Inflammatory macrophage (primary cell): ENCODE measurements around the gene C2CD2.

ENCODE experiments used
- DNase-seq, 2 donors: peaks; one replicate each; pipeline ENCODE4 v3.0.0-alpha.2; 2020 to 2022

C2CD2 gene

DNA sequence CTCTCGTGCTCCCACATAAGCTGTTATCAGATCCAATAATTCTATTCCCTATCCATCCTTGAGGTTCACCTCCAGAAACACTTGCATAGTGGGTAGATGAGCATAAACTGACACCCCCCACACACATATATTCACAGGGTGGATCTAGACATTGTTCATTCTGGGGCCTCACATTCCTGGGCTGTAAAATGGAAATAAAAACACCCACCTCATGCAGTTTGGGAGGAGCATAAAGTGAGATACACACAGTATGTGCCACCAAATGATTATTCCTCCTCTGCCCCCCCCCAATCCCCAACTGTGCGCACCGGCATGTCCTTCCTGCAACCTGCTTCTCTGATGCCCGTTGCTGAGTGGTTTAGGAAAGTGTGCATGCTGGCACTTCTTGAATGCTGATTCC lies 92.6 kb downstream of the C2CD2 start:
- DNase-seq: no peak

DNA sequence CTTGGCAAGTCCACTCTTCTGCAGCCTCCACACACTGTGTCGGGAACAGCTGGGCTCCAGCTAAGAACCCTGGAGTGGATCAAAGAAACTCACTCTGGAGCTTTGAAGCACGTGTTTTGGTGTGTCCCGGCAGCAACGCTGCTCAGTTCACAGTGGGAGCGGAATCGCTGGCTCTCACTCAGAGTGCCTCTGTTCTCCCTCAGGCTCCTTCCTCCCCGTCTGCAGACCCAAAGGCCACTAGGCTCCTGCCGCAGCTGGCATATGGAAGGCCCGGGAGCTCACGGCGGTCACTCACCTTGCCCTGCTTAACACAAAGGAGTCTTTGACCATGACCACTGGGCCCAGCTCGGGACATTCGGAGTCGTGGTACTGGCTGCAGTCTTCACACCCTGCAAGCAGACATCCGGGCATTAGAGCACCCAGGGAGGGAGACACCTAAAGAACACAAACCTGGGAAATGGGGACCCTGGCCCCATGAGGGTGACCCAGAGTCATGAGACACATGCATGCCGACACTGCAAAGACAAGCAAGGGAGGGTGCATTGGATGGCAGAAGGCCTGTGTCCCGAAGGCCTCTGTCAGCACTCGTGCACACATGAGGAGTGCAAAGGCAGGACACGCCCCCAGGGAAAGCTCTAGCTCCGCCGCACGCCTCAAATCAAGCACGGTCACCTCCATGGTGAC lies 94.4 kb downstream of the C2CD2 start:
- no peak for DNase-seq

DNA sequence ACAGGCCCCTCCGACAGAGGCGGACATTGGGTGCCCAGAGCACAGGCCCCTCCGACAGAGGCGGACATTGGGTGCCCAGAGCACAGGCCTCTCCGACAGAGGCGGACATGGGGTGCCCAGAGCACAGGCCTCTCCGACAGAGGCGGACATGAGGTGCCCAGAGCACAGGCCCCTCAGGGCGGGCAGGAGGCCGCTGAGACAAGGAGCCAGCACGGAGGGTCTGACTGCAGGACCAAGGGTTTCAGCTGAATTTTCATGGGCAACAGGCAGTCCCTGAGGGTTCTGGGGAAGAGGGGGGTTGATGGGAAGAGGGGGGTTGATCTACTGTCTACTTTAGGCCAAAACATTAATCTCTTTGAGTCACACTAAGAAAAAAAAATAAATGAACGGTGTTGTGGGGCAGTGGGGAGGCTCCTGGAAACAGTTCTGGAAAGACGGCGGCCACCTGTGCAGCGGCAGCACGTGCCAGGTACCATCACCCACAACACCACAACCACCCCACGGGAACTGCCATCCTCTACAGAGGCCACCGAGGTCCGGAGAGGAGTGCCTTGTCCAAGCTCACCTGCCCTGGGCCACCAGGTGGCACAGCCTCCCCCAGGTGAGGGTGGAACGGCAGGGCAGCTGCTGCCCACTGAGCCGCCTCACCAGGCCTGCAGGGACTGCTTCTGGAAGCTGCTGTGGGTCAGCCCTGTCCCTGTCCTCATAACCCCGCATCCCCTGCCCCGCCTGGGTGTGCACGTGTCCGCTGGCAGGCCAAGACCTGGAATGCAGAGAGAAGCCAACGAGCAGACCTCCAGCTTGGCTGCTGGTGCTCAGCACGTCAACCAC lies 95.1 kb downstream of the C2CD2 start:
- no peak for DNase-seq

DNA sequence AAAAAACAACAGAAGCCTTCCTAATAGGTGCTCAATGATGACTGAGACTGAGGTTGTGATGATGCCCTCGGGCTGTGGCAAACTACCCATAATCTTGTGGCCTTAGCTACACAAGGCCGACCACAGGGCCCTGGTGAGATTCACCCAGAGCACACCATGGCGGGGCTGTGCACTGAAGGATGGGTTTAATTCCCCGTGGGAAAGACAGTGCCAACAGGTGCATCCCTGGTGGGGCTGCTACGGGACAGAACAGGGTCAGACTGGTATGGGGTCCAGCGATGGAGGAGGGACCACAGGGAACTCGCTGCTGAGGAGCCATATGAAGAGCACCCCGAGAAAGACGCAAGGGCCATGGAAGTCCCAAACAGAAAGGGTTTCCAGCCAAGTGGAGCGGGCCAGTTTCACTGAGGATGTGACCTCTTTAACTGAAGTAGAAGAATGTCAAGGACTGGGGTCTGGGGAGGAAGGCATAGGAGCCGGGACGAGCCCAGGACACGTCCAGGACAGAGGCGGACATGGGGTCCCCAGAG lies 96.0 kb downstream of the C2CD2 start:
- DNase-seq: no peak

DNA sequence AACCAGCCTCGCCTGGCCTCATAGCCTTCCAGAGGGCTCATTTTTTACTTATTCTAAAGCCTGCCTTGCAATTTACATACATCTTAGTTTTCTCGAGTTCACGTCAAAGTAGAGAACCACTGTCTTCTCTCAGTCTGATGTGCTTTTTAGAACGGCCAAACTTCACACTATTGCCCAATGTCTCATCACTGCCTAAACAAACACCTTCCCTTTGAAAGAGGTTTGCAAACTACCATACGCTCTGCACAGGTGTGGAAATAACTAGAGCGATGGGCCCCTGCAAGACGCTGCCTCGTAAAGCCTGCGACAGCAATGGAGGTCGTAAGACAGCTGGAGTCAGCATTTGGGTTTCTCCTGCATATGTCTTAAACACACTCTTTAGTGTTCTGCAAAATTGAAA lies 97.2 kb downstream of the C2CD2 start:
- DNase-seq: no peak

DNA sequence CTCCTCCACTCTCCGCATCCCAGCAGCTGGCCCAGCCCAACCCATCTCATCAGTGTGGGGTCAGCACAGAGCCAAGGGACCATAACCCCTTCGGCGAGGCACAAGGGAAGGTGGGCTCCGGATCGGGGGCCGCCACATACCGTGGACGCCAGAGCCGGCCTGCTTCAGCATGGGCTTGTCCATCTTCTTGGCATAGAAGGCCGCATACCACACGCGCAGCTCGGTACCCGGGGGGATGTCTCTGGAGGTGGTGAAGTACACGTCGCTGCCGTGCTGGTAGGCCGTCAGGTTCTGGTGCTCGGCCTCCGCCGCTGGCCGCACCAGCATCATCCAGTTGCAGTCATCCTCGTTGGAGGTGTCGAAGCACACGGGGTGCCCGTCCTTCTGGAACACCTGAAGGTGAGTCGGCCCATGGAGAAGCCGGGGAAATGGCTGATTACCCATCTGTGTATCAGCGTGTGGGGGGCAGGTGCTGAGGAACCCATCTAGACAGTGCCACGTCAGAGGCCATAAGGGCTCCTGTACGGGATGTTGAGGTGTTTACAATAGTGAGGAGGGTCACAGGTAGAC lies 99.3 kb downstream of the C2CD2 start:
- no peak for DNase-seq

DNA sequence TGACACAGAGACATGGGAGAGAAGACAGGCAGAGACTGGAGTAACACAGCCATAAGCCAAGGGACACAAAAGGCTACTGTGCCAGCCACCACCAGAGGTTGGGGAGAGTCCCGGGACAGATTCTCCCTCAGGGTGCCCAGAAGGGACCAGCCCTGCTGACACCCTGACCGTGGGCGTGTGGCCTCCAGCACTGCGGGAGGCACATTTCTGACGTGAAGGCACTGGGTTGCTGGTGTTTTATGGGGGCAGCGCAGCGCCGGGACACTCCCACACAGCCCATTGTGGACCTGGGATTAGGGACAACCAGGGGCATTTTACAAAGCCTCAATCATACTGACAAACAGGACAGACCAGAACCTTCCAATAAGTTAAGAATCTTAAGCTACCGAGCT lies 100.9 kb downstream of the C2CD2 start:
- no peak for DNase-seq

DNA sequence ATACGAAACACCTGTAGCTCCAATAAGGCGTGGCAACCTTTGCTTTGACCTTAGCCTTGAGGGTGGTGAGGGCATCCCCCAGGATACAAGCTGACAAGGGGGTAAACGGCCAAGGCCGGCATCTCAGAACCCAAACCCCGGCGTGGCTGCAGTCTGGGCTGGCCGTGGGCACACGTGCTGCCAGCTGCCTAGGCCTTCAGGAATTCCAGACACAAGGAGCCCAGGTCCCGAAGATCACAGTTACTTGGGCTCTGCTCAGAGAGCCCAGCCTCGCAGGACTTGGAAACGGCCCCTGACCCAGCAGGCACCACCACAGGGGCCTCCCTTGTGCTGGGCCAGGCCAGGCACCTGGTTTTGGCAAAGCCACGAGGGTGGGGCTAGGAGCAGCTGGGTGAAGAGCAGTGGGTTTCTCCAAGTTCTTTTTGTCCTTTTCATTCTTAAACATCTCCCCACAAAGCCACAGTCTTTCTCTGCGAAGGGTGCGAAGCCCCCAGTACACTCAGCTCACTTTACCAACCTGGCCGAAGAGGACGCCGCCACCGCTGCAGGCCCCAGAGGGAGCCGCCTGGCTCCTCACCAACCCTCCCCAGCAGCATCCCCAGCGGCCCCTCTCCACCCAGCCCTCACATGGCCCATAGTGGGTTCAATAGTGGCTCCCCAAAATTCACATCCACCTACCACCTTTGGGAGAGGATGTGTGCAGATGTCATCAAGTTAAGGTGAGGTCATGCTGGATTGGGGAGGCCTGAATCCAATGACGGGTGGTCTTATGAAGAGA lies 101.5 kb downstream of the C2CD2 start:
- no peak for DNase-seq

DNA sequence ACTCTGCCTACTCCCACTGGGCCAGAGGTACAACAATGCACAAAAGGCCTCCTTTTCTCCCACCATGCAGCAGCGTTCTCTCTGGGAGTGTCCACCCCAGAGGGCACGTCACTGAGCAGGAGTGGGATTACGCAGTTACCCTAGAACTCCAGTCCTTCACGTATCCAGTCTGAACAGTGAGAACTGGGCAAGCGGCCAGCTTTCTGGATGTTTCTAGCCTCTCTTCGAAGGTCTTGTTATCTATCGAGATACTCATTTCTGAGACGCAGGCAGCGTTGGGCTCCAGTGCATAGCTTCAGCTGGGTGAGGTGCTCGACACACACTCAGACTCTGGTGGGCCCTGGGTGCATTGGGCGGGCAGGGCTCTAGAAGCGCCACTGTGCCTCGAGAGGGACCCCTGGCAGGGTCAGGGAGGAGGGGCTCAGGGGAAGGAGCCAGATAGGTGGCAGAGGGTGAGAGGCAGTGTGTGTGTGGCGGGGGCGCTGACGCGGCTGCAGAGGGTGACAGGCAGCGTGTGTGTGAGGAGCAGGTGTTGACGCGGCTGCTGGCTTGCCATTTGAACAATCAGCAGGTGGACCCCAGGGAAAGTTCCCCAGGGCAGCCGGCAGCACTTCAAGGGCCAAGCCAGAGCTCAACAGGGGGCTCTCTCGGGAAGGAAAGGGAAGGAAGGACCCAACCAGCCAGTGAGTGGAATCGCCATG lies 102.6 kb downstream of the C2CD2 start:
- DNase-seq: no peak

DNA sequence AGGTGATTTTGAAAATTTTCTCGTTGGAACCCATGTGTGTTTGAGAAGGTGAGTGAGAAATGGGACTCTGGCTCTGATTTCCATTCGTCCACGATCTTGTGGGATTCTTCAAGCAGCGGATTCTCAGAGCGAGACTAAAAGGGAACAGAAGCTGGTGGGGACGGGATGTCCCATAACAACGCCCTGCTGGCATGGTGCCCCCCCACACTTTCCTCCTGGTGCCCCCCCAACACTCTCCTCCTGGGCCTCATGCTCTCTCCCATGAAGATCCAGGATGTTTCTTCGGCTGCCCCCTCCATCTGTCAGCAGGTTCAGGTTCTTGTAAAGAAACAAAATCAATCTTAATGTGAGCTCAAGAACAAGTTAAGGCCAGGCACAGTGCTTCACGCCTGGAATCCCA lies 103.7 kb downstream of the C2CD2 start:
- no peak for DNase-seq

DNA sequence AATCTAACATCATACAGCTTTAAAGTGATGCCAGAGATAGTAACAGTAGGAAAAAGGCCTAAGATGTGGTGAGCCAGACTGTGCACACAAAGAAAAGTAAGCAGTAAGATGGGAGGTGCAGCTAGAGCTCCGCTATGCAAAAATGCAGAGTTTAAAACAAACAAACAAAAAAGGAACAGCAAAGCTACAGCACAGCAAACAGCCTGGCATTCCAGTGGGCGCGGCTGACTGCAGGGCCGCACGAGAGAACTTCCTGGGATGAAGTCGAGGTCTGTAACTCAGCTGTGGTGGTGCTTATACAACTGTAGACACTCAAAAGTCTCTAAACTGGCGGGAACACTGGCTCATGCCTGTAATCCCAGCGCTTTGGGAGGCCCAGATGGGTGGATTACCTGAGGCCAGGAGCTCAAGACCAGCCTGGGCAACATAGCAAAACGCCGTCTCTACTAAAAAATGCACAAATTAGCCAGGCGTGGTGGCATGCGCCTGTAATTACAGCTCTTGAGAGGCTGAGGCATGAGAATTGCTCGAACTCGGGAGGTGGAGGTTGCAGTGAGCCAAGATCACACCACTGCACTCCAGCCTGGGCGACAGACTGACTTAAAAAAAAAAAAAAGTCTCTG lies 104.7 kb downstream of the C2CD2 start:
- no peak for DNase-seq

DNA sequence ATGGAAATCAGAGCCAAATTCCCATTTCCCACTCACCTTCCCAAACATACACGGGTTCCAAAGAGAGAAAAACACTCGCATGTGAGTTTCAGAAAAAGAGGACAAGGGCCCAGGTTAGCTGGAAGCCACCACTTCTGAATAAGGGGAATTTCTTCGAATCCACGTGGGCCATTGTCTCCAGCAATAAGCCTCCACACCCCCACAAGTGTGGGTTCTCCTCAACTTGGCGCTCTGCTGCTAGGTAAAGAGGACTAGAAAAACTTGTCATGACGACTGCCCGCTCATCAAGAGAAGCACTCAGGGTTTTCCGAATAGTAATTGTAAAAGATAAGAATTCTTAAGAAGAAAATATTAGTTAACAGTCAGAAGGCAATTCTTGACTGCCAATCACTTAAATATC lies 105.3 kb downstream of the C2CD2 start:
- DNase-seq: no peak

DNA sequence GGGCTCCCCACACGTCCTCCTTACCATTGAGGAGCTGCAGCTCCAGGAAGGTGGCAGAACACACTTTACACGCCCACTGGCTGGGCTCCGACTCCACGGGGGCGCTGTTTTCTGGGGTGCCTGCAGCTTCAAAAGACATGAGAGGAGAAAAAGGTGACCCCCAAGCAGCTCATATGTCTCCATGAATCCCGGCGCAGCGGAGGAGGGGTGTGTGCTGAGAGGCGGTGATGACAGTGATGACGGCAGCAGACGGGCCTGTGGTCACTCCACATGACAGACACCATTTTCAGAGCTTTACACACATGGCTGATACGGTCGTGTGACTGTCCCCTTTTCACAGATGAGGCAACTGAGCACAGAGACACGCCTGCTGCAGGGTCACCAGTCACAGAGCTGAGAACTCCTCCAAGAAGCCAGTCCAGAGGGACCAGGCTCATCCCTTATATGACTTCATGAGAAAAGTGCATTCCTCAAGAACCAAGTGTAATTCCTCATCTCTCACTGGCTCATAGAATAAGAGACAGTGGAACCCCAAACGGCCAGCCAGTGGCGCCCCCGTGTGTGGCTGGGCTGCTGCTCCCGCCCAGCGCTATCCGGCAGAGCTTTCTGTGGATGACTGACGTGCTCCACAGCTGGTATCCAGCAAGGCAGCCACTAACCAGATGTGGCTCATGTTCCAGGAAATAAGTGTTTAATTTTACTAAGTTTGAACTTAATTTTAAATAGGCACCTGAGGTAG lies 106.6 kb downstream of the C2CD2 start:
- no peak for DNase-seq

DNA sequence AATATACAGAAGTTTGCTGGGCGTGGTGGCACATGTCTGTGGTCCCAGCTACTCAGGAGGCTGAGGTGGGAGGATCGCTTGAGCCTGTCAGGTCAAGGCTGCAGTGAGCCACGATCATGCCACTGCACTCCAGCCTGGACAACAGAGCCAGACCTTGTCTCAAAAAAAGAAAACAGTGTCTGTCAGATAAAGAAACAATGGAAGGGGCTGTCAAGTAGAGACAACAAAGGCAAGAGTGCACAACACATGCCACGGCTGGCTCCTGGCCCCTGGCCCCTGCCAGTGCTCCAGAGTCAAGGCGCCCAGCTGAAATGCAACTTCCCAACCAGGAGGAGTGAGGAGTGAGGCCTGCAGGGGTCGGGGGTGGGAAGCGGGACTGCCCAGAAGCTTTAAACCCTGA lies 107.3 kb downstream of the C2CD2 start:
- DNase-seq: no peak

DNA sequence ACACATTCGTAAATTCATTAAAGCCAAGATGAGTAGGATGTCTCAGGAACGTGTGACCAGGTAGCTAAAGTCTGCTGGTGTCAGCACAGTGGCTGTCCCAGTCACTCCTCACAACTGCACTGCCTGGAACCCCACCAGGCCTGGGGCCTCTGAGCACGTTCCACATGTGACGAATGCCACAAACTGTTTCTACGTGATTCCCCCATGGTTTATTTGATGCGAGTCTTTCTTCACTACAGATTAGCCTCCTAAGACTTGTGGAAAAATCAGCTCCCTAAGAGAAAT lies 107.8 kb downstream of the C2CD2 start:
- DNase-seq: no peak

DNA sequence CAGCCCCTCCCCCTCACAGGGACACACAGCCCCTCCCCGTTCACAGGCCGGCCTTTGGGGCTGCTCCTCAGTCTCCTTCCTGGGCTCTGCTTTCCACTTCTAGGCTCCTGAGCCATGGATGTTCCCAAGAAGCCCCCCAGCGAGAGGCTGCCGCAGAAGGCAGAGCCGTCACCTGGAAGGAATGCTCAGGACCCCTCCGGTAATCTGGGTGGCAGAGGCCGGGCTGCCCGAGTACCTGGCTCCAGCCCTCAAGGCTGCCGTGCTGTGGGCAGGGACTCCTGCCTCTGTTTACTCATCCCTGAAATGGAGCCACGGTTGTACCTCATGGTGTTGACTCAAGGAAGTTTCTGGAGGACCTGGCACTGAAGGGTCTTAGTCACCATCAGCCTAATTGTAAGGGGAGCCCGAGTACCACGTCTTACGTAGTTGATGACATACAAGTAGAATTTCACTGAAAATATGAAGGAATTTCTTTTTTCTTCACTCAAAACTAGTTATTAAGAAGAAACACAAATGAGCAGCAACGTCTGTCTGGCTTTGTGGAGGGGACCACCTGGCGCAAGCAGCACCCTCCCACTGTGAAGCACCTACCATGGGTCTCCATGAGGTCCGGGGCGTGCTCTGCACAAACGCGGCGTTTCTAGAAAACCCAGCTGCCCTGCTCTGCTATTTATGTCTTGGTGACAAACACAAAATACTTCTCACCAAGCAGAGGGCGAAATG lies 108.3 kb downstream of the C2CD2 start:
- no peak for DNase-seq

DNA sequence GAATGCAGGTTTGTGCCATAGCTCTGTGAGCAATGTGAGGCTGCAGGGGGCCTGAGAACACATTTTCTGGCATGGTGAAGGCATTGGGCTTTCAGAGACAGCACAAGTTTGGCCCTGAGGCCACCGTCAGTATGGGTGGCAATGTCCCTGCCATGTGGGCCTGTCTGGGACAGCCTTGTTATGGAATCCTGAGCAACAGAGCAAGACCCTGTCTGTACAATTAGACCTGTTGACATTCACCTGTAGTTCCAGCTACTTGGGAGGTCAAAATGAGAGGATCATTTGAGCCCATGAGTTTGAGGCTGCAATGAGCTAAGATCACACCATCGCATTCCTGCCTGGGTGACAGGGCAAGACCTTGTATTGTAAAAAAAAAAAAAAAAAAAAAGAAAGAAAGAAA lies 110.2 kb downstream of the C2CD2 start:
- DNase-seq: no peak

DNA sequence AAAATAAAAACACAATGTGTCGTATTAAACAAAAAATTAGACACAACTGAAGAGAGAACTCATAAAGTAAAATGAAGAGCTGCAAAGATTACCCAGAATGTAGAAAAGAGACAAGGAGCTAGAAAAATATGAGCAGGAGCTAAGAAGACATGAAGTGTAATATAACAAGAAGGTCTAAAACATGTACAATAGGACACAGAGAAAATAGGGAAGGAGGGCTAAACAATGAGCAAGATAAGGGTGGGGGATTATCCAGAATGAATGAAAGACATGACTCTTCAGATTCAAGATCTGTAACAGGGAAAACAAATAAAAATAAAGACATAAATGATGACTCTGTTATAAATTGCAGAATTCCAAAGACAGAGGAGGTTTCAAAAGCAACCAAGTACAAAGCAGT lies 112.9 kb downstream of the C2CD2 start:
- no peak for DNase-seq

DNA sequence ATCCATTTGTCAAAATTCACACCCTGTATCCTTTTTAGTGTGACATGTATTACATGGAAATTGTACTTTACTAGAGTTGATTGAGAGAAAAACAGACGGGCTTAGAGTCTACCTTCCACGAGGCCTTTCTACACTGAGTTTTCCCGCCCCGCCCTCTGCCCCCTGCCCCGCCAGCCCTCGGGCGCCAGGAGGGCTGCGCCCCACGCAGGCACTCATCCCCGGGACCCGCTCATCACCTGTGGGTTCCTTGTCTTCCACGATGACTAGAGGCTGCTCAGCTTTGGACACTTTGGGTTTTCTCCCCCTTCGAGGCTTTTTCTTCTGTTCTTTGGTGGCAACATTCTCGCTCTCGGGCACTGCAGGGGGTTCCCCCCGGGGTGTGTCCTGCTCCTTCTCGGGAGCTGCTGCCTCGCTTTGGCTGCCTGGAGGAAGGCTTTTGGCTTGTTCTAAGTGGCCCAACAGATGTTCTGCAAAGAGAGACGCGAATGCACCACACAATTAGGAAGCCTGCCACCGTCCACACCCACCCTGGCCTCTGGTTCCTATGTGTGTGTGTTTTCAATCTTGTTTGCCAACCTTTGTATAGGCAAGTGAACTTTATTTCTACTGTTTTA lies 114.3 kb downstream of the C2CD2 start:
- DNase-seq: no peak

DNA sequence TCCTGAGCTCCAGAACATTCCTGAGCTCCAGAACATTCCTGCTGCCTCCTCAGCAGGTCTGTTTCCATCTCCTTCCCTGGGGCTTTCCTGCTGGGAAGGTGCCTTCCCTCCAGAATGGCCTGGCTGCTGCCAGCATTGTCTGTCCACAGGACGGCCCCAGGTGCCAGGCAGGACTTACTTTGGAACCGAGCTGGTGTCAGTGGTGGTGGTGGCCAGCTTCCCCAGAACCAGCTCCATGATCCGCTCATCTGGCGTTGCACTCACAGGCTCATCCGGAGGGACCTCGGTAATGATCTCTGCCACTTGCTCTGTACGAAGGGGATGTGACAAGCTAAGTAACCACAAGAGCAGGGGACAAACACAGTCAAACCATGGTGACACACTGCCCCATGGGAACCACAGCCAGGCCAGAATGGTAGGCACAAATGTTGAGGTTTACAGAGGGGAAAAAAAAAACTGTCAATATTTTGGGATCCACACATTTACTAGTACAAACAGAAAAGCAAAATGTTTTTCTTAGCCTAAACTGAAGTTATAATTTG lies 116.0 kb downstream of the C2CD2 start:
- DNase-seq: no peak
